ENCODE measurements around the gene CRADD. TPM values are rescaled to one million over a fixed set of nuclear protein-coding genes. Genes with fewer than 3 reads are reported as not detected.
A peak's percentile ranks its signal among the peaks of the same experiment; 100 is the strongest.
"Not testable (repeated sequence)": the region's sequence is repeated elsewhere in the genome, so short reads cannot be mapped to it uniquely, and the experiment has no call there.

The CRADD gene
- total RNA-seq, 2 donors from 2014 or later, result 11.9 to 12.2 TPM

GRCh38 chr12:93882763-93883162 is 205.6 kb downstream of the CRADD start:
- no peak overlapping the region for H3K27ac Mint-ChIP-seq
- no peak for ATAC-seq

GRCh38 chr12:93883436-93884154 is 206.4 kb downstream of the CRADD start:
- H3K4me1 Mint-ChIP-seq (ENCODE audit: low read depth in 2 of 2), result peaks cover 12 to 14% of the 10 kb centered on the region in 2 donors
- no peaks in the 10 kb centered on the region for H3K9me3 Mint-ChIP-seq
- ATAC-seq (no peak), DNase-seq (ENCODE audit: low spot score) (no peak)
- no peaks in the 10 kb centered on the region for H3K27me3 Mint-ChIP-seq
- no peak overlapping the region for H3K4me3 Mint-ChIP-seq
- H3K27ac Mint-ChIP-seq, result peak overlapping the region in 1 of 2 donors; percentile 33
- H3K36me3 Mint-ChIP-seq, result no peaks in the 10 kb centered on the region

More at GRCh38 chr12:93882763-93883162, 205.6 kb downstream of the CRADD start:
- H3K4me3 Mint-ChIP-seq, result no peak overlapping the region
- no peaks in the 10 kb centered on the region for H3K36me3 Mint-ChIP-seq
- DNase-seq (ENCODE audit: low spot score), result no peak
- peaks cover 12 to 14% of the 10 kb centered on the region in 2 donors for H3K4me1 Mint-ChIP-seq (ENCODE audit: low read depth in 2 of 2)
- no peaks in the 10 kb centered on the region for H3K9me3 Mint-ChIP-seq
- no peaks in the 10 kb centered on the region for H3K27me3 Mint-ChIP-seq

- H3K27ac Mint-ChIP-seq, result no peak overlapping the region
- no peaks in the 10 kb centered on the region for H3K36me3 Mint-ChIP-seq
These were observed 207.8 kb downstream of the CRADD start for GRCh38 chr12:93884794-93885460.

GRCh38 chr12:93885973-93886532 is 208.9 kb downstream of the CRADD start:
- not testable (repeated sequence) for DNase-seq (ENCODE audit: low spot score); H3K36me3 Mint-ChIP-seq; H3K27me3 Mint-ChIP-seq; ATAC-seq; H3K9me3 Mint-ChIP-seq; H3K27ac Mint-ChIP-seq; H3K4me3 Mint-ChIP-seq; H3K4me1 Mint-ChIP-seq (ENCODE audit: low read depth in 2 of 2)

More at GRCh38 chr12:93884794-93885460, 207.8 kb downstream of the CRADD start:
- Mint-ChIP-seq H3K4me1 (ENCODE audit: low read depth in 2 of 2) (peaks cover 12 to 13% of the 10 kb centered on the region in 2 donors), H3K27me3 (no peaks in the 10 kb centered on the region), H3K9me3 (no peaks in the 10 kb centered on the region), H3K4me3 (no peak overlapping the region)
- ATAC-seq, result no peak
- no peak for DNase-seq (ENCODE audit: low spot score)

- Mint-ChIP-seq H3K4me1 (ENCODE audit: low read depth in 2 of 2) (no peaks in the 10 kb centered on the region), H3K4me3 (no peak overlapping the region), H3K9me3 (no peaks in the 10 kb centered on the region), H3K27ac (no peak overlapping the region), H3K27me3 (no peaks in the 10 kb centered on the region), H3K36me3 (no peaks in the 10 kb centered on the region)
- no peak for ATAC-seq
- no peak for DNase-seq (ENCODE audit: low spot score)
These were observed 209.6 kb downstream of the CRADD start for GRCh38 chr12:93886533-93887511.

- Mint-ChIP-seq H3K27me3 (no peaks in the 10 kb centered on the region), H3K9me3 (no peaks in the 10 kb centered on the region), H3K4me3 (no peak overlapping the region), H3K36me3 (no peaks in the 10 kb centered on the region), H3K27ac (no peak overlapping the region), H3K4me1 (ENCODE audit: low read depth in 2 of 2) (no peaks in the 10 kb centered on the region)
- ATAC-seq (no peak), DNase-seq (ENCODE audit: low spot score) (no peak)
These were observed 211.8 kb downstream of the CRADD start for GRCh38 chr12:93888964-93889363.

- ATAC-seq, result no peak
- no peak for DNase-seq (ENCODE audit: low spot score)
- no peaks in the 10 kb centered on the region for H3K4me1 Mint-ChIP-seq (ENCODE audit: low read depth in 2 of 2)
- H3K4me3 Mint-ChIP-seq, result no peak overlapping the region
- H3K27ac Mint-ChIP-seq, result no peak overlapping the region
- H3K27me3 Mint-ChIP-seq, result no peaks in the 10 kb centered on the region
- no peaks in the 10 kb centered on the region for H3K9me3 Mint-ChIP-seq
- H3K36me3 Mint-ChIP-seq, result no peaks in the 10 kb centered on the region
These were observed 212.5 kb downstream of the CRADD start for GRCh38 chr12:93889516-93890212.

GRCh38 chr12:93892423-93893268 is 215.5 kb downstream of the CRADD start:
- DNase-seq (ENCODE audit: low spot score) (no peak), ATAC-seq (no peak)
- H3K9me3 Mint-ChIP-seq, result no peaks in the 10 kb centered on the region
- no peak overlapping the region for H3K4me3 Mint-ChIP-seq
- H3K27me3 Mint-ChIP-seq, result peaks cover 0 to 2% of the 10 kb centered on the region in 2 donors
- H3K36me3 Mint-ChIP-seq, result no peaks in the 10 kb centered on the region
- no peaks in the 10 kb centered on the region for H3K4me1 Mint-ChIP-seq (ENCODE audit: low read depth in 2 of 2)
- no peak overlapping the region for H3K27ac Mint-ChIP-seq

GRCh38 chr12:93894391-93895088 is 217.4 kb downstream of the CRADD start:
- DNase-seq (ENCODE audit: low spot score), result no peak
- Mint-ChIP-seq H3K4me3 (no peak overlapping the region), H3K9me3 (no peaks in the 10 kb centered on the region), H3K4me1 (ENCODE audit: low read depth in 2 of 2) (no peaks in the 10 kb centered on the region), H3K27me3 (peaks cover 0 to 2% of the 10 kb centered on the region in 2 donors), H3K36me3 (no peaks in the 10 kb centered on the region), H3K27ac (peak overlapping the region in 1 of 2 donors; percentile 37)
- no peak for ATAC-seq

GRCh38 chr12:93895089-93895445 is 217.9 kb downstream of the CRADD start:
- DNase-seq (ENCODE audit: low spot score) (no peak), ATAC-seq (no peak)
- Mint-ChIP-seq H3K27ac (peak overlapping the region in 1 of 2 donors; percentile 37), H3K9me3 (no peaks in the 10 kb centered on the region), H3K4me1 (ENCODE audit: low read depth in 2 of 2) (no peaks in the 10 kb centered on the region), H3K36me3 (no peaks in the 10 kb centered on the region), H3K27me3 (peaks cover 0 to 2% of the 10 kb centered on the region in 2 donors), H3K4me3 (no peak overlapping the region)

- DNase-seq (ENCODE audit: low spot score), result no peak
- no peaks in the 10 kb centered on the region for H3K36me3 Mint-ChIP-seq
- H3K4me3 Mint-ChIP-seq, result no peak overlapping the region
- peaks cover 0 to 2% of the 10 kb centered on the region in 2 donors for H3K27me3 Mint-ChIP-seq
- no peak for ATAC-seq
- no peaks in the 10 kb centered on the region for H3K4me1 Mint-ChIP-seq (ENCODE audit: low read depth in 2 of 2)
- H3K27ac Mint-ChIP-seq, result no peak overlapping the region
- H3K9me3 Mint-ChIP-seq, result no peaks in the 10 kb centered on the region
These were observed 219.3 kb downstream of the CRADD start for GRCh38 chr12:93896427-93896826.

- Mint-ChIP-seq H3K36me3 (no peaks in the 10 kb centered on the region), H3K9me3 (no peaks in the 10 kb centered on the region), H3K27me3 (peaks cover 0 to 2% of the 10 kb centered on the region in 2 donors), H3K4me1 (ENCODE audit: low read depth in 2 of 2) (peaks cover 0 to 1% of the 10 kb centered on the region in 2 donors), H3K27ac (no peak overlapping the region), H3K4me3 (no peak overlapping the region)
- ATAC-seq, result no peak
- no peak for DNase-seq (ENCODE audit: low spot score)
These were observed 219.8 kb downstream of the CRADD start for GRCh38 chr12:93896952-93897351.
